ENCODE data around the gene HGS.

DNA sequence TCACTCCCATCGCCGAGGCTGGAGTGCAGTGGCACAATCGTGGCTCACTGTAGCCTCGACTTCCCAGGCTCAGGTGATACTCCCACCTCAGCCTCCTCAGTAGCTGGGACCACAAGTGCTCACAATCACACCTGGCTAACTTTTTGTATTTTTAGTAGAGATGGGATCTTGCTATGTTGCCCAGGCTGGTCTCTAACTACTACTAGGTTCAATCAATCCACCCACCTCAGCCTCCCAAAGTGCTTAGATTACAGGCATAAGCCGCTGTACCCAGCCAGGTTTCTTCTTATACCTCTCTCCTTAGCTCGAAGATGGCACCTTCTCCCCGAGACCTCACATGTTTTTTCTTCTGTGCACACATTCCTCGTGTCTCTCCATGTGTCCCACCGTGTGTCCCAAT is 43.8 kb upstream of the HGS start:
- TF ChIP-seq, protein P1, sequence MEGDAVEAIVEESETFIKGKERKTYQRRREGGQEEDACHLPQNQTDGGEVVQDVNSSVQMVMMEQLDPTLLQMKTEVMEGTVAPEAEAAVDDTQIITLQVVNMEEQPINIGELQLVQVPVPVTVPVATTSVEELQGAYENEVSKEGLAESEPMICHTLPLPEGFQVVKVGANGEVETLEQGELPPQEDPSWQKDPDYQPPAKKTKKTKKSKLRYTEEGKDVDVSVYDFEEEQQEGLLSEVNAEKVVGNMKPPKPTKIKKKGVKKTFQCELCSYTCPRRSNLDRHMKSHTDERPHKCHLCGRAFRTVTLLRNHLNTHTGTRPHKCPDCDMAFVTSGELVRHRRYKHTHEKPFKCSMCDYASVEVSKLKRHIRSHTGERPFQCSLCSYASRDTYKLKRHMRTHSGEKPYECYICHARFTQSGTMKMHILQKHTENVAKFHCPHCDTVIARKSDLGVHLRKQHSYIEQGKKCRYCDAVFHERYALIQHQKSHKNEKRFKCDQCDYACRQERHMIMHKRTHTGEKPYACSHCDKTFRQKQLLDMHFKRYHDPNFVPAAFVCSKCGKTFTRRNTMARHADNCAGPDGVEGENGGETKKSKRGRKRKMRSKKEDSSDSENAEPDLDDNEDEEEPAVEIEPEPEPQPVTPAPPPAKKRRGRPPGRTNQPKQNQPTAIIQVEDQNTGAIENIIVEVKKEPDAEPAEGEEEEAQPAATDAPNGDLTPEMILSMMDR (IDR thresholded peaks at IDR 0.05; ENCODE audit: low read depth, low read length, poor library complexity, severe bottlenecking), result no peak
- no peak for TF ChIP-seq EZH2phosphoT487 (IDR thresholded peaks at IDR 0.05; ENCODE audit: borderline replicate concordance, low read length)

All from DOHH2 (cell line).